Upper lobe of right lung (tissue), 1 donor: ENCODE results near the gene SEH1L. TPM values are rescaled to one million over a fixed set of nuclear protein-coding genes. Genes with fewer than 3 reads are reported as not detected.

Experiments
- ATAC-seq: fragments of 200-7000 bp; cut with Tn5 transposase; one replicate; pipeline ENCODE4 v1.9.1; 2020; ENCODE audit warnings: mild to moderate bottlenecking, moderate library complexity
- DNase-seq: peaks from one replicate; pipeline ENCODE4 v3.0.0-alpha.2; 2020
- H3K27ac ChIP-seq: fragments of 200-600 bp; one replicate; pipeline ENCODE4 v1.8.0; 2022
- H3K27me3 ChIP-seq: fragments of 200-600 bp; one replicate; pipeline ENCODE4 v1.8.0; 2022; ENCODE audit warnings: mild to moderate bottlenecking
- H3K36me3 ChIP-seq: fragments of 200-600 bp; one replicate; pipeline ENCODE4 v1.8.0; 2022
- H3K4me1 ChIP-seq: fragments of 200-600 bp; one replicate; pipeline ENCODE4 v1.8.0; 2022
- H3K4me3 ChIP-seq: fragments of 200-600 bp; one replicate; pipeline ENCODE4 v1.8.0; 2022; ENCODE audit warnings: mild to moderate bottlenecking
- H3K9me3 ChIP-seq: fragments of 200-600 bp; one replicate; pipeline ENCODE4 v1.8.0; 2022
- CTCF ChIP-seq: fragments of 200-600 bp; IDR thresholded peaks from one replicate; pipeline ENCODE4 v1.8.0; 2022; ENCODE audit warnings: antibody characterized with exemption
- intact Hi-C: fragments of 100-400 bp; cut with DNase I; formaldehyde crosslinking; loops from one replicate; pipeline ENCODE4 v1.11.0; 2022
- total RNA-seq: library from RNA; stranded (reverse); fragmentation: NEBNext Ultra II Directional; extraction: Animal tissue kit (Norgen Biotek cat#: 25700); gene quantifications from one replicate; pipeline ENCODE4 v1.2.1, GENCODE V29; 2021
- donor health status: DM: no; HTN: yes; CAD: no; lungs with severe emphysema.

Gene SEH1L
- total RNA-seq, 1 donor from 2014 or later: 41.5 TPM

DNA sequence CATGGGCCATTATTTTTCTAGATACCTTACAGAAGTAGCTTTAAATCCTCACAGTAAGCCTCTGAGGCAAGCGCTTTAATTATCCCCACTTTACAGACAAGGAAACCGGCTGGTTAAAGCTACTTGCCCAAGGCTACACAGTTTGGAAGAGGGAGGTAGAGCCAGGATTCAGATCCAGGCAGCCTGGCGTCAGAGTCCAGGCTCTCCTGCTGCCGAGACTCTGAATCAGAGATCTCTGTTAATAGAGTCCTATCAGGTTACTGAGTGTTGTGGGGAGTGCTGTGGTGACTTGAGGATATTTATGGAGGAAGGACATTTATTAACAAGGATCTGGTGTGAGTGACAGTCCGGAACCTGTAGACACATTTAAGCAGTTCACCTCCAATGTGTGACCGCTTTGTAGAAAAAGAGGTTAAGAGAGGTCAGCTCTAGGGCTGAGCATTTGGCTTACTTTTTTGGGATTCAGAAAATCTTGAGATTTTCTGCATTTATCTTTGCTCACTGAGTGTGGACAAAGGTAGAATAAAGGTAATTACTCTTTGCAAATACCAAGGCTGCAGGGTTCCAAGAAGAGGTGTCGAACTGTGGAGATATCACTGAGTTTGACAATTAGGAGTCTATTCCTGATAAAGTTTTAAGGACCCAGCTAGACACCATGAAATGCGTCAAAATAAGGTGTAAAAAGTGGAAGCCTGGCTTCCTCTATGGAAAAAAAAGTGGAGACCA lies 41.7 kb downstream of the SEH1L start:
- Histone ChIP-seq H3K36me3 (peaks cover 13% of the 10 kb centered on the region), H3K4me1 (peaks cover 16% of the 10 kb centered on the region), H3K4me3 (no peak overlapping the region), H3K27me3 (no peaks in the 10 kb centered on the region), H3K27ac (no peak overlapping the region), H3K9me3 (no peaks in the 10 kb centered on the region)
- ATAC-seq (no peak), DNase-seq (no peak)
- TF ChIP-seq CTCF: no peak
- intact Hi-C loops: no loop called here

GRCh38 chr18:12990123-12990475 lies 42.3 kb downstream of the SEH1L start:
- H3K27me3 ChIP-seq: no peaks in the 10 kb centered on the region
- intact Hi-C loops: no loop called here
- no peak overlapping the region for H3K27ac ChIP-seq
- ATAC-seq (peak; percentile 1), DNase-seq (no peak)
- peak overlapping the region; percentile 77 for H3K4me3 ChIP-seq
- H3K4me1 ChIP-seq: peaks cover 16% of the 10 kb centered on the region
- H3K36me3 ChIP-seq: peaks cover 12% of the 10 kb centered on the region
- TF ChIP-seq CTCF: no peak
- no peaks in the 10 kb centered on the region for H3K9me3 ChIP-seq

- intact Hi-C loops: no loop called here
- H3K9me3 ChIP-seq: no peaks in the 10 kb centered on the region
- ATAC-seq (no peak), DNase-seq (no peak)
- H3K36me3 ChIP-seq: peaks cover 7% of the 10 kb centered on the region
- H3K4me1 ChIP-seq: peaks cover 16% of the 10 kb centered on the region
- H3K27ac ChIP-seq: peak overlapping the region; percentile 65
- peak overlapping the region; percentile 77 for H3K4me3 ChIP-seq
- TF ChIP-seq CTCF: no peak
- no peaks in the 10 kb centered on the region for H3K27me3 ChIP-seq
Measured at GRCh38 chr18:12990641-12990966, 42.8 kb downstream of the SEH1L start.

DNA sequence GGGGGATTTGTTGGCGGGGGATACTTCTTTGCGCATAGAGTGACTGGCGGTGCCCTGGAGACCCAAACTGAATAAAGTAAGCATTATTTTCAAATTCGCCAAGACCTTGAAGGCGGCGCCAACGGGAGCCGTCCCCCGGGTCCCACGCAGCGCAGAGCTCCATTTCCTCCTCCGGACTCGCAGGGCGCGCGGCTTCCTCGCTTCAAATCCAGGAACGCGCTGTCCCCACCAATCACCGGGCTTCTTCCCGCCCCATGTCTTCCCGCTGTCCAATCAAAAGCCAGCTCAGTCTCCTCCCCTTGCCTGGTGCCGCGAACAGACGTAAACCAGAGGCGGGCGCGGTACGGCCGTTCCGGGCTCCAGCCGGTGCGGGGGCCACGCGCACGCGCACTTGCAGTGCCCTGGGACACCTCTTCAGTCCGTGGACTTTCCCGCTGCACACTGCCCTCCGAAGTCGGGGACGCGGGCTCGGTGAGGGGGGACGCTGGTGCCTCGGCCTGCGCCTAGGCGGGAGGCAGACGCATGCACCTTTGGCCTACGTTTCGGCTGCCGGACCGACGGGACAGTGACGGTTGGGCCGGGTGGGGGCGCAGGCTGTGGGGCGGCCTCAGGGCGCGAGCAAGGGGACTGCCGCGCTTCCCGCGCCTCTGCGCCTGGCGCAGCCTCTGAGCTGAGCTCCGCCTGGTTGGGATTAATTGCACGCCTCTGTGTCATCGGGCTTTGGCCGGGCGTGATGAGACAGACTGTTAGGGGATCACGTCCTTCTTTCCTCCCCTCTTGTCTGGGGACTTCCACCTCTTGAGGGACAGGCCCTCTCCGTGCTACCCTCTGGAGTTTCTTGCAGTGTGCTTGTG lies 43.4 kb downstream of the SEH1L start, which contains the start of gene CEP192:
CEP192 (plus strand) TSS at position 396 of the 854 bp plus-strand sequence. CDS start 8,063 bp downstream, outside the sequence.
- ATAC-seq: peak; percentile 99
- Histone ChIP-seq H3K9me3 (no peaks in the 10 kb centered on the region), H3K4me3 (peak within 1 kb of the TSS; percentile 77), H3K36me3 (peaks cover 7% of the 10 kb centered on the region), H3K27ac (peak within 1 kb of the TSS; percentile 85), H3K27me3 (no peaks in the 10 kb centered on the region), H3K4me1 (peaks cover 16% of the 10 kb centered on the region)
- DNase-seq: peak; percentile 98
- intact Hi-C loops: no loop called here
- no peak for TF ChIP-seq CTCF

GRCh38 chr18:12991821-12992179 lies 44.0 kb downstream of the SEH1L start:
- ATAC-seq (no peak), DNase-seq (no peak)
- H3K4me1 ChIP-seq: peaks cover 16% of the 10 kb centered on the region
- TF ChIP-seq CTCF: no peak
- no peaks in the 10 kb centered on the region for H3K27me3 ChIP-seq
- H3K36me3 ChIP-seq: peaks cover 7% of the 10 kb centered on the region
- peak overlapping the region; percentile 77 for H3K4me3 ChIP-seq
- no peaks in the 10 kb centered on the region for H3K9me3 ChIP-seq
- H3K27ac ChIP-seq: peak overlapping the region; percentile 85
- intact Hi-C loops: no loop called here
